Inflammatory macrophage treated with lipopolysaccharide for 1 hour (primary cell): ENCODE data around the gene IRF6.

Experiments used
- DNase-seq, 2 donors: peaks; one replicate each; pipeline ENCODE4 v3.0.0-alpha.2; 2020 to 2022

Gene IRF6

GRCh38 chr1:209756615-209757445 is 49.1 kb downstream of the IRF6 start:
- peak; percentile 48 to 59 for DNase-seq

DNA sequence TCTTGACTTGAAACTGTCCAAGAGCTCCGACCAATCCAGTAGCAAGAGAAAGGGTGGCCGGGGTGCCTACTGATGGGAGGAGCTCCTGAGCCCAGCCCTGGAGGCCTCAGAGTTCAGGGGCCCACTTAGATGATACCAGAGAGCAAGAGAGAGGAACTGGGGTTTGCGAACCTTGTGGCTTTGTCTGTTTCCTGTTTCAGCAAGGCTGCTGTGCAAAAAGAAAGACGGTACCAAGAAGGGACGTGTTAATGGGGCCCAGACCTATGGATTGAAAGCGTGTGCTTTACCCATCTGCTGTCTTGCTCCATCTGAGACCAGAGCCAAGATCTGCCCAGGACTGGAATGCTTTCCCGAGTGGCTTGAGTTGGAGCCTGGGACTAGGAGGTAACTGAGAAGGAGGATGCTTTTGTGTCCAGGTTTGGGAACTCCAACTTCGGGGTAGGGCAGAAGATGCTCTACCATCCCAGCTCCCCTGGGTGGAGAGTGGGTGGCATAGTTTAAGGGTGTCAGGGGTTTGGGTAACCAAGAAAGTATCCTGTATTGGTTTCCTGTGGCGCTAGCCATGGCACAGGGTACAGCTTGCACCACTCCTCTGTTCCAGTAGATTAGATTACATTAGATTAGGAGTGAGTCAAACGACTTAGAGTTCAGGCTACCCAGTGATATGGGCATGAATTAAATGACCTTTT is 49.9 kb downstream of the IRF6 start, which contains the start of gene TRAF3IP3:
Gene TRAF3IP3, plus strand, starts transcription at position 128 of the 689 bp plus-strand sequence. CDS start 3,987 bp downstream, outside the sequence.
- peak; percentile 74 to 82 for DNase-seq

- DNase-seq: peak in 1 of 2 donors; percentile 80
These were observed 50.7 kb downstream of the IRF6 start for GRCh38 chr1:209755256-209755655.

- DNase-seq: no peak
These were observed 53.1 kb downstream of the IRF6 start for GRCh38 chr1:209752890-209753289.

DNA sequence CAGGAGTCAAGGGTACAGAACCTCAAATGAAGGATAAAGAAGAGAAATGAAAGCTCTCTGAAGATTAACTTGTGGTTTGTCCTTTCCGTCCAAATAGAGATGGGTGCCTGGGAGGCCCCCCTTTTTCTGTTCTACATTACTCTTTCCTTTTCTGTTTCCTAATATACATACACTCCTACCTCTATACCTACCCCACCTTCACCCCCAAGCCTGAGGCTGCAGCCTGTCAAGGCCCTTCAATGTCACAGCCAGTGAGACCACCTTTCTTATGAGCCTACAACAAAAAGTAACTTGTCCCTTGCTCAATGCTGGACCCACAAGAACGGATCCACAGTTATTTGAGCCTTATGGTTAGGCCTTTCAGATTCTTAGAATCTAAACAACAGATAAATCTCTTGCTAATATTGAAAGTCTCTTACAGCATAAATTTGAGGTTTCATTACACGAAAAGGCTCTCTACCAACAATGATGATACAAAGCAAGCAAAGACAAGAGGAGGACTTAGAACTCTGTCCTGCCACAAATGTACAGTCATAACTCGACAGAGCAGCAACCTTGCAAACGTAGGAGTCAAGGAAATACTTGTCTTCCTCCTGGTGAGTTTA is 54.2 kb downstream of the IRF6 start:
- no peak for DNase-seq

- no peak for DNase-seq
These were observed 56.1 kb downstream of the IRF6 start for GRCh38 chr1:209749670-209750323.

DNA sequence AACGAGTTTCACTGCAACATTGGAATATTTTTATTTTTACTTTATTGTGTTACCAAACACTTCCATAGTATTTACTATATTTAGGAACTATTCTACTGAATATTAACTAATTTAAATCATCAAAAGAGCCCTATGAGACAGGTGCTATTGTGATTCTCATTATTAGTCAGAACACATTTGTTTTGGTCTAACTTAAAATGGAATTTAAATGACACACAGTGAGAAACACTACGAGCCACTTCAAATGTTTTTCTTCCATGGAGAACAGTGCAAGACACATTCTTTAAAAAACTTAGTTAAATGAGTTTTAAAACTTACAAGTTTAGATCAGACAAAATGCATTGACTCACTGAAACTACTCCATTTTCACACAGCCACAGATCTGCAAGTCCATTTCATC is 56.7 kb downstream of the IRF6 start:
- no peak for DNase-seq

DNA sequence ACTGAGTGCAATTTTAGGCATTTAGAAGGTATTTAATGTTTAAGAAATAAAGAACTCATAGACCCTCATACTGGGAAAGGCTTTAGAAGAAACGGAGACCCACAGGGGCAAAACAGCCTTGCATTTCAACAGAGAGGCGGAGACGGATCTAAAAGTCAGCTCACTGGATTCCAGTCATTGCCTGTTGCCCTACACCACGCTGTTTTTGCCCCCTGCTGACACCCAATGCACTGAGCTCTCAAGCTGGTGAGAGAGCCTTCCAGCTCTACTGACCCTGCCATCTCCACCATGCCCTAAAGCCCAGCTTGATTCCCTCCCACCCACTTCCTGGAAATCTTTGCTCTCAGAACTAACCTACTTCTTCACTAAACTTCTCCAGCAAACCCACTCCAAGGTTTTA is 57.3 kb downstream of the IRF6 start:
- DNase-seq: no peak

DNA sequence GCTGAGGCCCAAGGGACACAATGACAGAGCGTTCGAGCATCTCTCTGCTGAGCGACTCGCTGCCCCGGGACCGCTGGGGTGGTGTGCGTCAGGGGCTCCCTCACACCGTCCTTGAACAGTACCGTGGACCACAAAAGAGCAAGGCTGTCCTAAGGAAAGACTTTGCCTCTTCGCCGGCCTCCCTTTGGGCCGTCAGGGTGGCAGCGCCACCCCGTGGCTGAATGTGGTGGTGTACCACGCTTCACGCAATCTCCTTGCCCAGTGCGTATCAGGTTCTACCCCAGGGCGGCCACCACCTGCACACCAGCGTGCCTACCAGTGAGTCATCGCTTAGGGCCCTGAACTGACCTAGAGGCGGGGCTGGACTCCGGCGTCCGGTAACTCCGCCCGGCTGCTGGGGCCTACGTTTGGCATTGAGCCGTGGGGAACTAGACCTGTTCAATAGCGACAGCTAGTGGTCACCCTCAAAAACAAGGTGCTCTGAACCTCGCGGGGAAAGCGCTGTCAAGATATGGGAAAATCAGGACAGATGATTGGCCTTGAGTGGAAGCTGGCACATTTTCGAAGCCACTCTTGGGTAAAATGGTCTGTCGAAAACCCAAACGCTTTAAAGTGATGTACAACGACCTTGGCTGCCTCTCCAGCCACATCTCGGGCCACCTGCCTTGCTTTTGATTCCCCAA is 58.2 kb downstream of the IRF6 start:
- DNase-seq: peak; percentile 87 to 95

DNA sequence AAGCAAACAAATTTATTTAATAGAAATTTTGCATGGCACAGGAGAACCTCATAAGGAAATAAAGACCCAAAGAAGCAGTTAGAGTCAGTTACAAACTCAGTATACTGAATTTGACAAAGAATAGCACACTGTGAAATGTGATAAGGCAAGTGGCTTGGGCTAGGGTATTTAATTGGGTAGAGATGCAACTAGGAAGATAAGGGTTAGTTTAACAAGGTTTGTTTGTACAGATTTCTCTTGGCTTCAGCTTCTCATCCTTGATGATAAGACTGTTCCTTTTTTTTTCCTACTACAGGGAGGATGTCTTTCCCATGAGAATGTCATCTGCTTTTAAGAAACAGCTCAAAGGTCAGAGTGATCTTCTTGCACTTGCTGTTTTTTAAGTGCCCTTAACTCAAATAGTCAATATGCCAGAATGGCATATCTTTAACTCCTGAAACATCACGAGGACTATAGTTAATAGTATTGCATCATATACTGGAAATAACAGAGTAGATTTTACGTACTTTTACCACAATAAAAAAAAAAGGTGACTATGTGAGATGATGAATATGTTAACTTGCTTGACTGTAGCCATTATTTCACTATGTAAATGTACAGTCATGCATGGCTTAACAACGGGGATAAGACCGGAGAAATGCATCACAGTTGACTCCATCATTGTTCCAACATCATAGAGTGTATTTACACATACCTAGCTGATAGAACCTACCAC is 59.3 kb downstream of the IRF6 start:
- no peak for DNase-seq

DNA sequence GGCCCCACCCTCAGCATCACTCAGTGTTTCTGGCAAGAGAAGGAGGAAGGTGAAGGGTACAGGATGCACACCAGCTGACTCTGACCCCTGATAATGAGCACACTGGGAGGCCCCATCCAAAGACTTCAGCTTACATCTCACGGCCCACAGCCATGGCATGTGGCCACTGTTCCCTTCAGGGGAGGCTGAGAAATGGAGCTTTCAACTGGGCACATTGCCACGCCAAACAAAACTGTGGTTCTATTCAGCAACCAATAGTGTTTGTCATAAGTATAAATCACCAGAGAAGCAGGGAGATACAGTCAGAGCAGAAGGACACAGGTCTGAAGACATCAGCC is 62.8 kb downstream of the IRF6 start:
- DNase-seq: no peak

- DNase-seq: peak in 1 of 2 donors; percentile 49
These were observed 63.4 kb downstream of the IRF6 start for GRCh38 chr1:209742409-209743144.

DNA sequence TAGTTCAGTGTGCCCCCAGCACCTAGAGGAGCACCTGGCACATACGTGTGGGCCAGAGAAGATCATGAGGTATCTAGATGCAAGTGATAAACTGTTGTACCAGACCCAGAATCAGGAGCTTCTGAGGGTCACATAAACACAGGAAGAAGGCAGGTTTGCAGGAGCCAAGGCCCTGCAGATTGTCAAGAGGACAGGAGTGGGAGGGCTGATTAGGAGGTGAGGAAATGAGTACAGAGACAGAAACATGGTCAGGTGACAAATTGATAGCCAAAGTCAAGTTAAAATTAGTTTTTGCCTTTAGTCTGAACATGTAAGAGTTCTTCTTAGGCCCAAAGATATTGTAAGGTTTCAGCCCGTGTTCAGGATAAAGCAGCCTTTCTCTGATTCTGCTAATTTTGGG is 64.1 kb downstream of the IRF6 start:
- DNase-seq: no peak

DNA sequence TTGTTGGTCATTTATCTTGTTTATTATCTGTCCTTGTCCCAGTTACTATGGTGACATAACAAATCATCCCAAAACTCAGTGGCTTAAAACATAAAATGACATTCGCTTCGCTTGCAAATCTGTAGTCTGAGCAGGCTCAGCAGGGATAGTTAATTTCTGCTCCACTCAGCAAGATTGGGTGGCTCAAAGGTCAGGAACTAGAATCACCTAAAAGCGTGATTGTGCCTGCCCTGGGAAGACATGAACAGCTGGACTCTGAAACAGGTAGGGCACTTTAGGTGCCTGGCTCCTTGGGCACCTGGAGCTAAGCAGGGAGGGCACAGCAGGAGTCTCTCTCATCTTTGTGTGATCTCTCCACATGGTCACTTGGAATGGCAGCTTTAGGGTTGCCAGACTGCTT is 64.7 kb downstream of the IRF6 start:
- DNase-seq: no peak

- DNase-seq: no peak
These were observed 67.7 kb downstream of the IRF6 start for GRCh38 chr1:209738270-209738669.

DNA sequence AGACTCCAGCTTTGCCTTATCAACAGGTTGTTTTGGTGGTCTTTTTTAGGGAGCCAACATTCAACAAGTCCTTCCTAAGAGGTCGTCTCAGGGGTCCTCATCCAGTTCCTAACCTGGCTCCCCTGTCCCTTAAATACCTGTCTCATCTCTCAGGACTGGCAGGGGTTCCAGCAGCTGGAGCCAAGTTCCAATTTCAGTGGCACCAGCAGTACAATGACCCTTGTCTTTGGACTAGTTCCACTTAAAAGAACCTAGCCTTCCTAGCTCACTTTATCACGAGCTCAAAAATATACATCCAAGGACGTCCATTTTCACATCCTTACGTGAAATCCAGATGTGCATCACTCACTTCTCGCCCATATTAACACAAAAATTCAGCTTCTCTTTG is 68.8 kb downstream of the IRF6 start:
- DNase-seq: no peak

DNA sequence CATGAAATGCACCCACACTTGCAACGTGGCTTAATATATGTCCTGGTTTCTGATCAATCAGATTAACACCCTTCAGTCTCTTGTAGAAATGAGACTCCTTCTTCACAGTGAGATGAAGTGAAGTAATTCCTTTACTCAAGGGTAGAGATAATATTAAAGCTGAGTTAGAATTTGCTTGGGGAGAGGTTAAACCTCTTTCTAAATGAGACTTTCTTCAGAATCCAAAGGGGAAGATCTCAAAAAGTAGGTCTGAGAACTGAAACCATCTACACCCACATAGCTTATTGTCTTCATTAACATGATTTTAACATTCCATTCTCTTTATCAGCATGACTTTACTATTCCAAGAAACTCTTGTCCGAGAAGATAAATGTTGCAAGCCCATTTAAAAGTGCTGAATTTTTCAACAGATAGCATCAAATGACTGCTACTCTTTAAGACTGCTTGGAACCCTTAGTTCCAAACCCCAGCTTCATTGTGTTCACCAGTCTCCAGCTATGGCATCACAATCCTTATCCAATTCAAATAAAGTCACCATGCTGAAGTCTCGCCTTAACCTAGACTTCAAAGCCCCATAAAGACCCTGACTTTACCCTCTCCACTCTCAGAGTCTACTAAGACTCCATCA is 69.3 kb downstream of the IRF6 start:
- DNase-seq: peak; percentile 52 to 75
